HG03039 (cell line): ENCODE data around the gene GRK5.
A peak's percentile ranks its signal among the peaks of the same experiment; 100 is the strongest.

ENCODE experiments used
- ATAC-seq: cut with Tn5 transposase; IDR thresholded peaks from one replicate; pipeline ENCODE4 v1.9.1; 2021; ENCODE audit warnings: mild to moderate bottlenecking, moderate library complexity; ENCODE audit not compliant: unreplicated experiment

The GRK5 gene

DNA sequence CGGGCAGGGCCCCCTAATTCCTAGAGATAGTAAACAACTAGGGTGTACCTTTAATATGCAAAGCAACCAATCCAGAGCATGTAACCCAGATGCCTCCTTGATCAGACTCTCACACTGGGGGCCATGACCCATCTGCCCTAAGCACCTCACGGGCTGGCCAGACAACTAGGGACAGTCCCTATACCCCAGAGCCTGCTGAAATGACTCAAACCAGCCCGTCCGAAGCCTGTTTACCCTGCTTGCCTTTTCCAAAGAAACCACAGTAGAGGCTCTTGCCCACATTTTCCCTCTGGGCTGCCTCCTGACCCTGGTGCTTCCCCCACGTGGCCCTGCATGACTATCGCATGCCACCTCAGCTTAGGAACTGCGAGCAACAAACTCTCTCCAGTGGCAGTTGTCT lies 288.9 kb downstream of the GRK5 start:
- peak; percentile 83 for ATAC-seq

DNA sequence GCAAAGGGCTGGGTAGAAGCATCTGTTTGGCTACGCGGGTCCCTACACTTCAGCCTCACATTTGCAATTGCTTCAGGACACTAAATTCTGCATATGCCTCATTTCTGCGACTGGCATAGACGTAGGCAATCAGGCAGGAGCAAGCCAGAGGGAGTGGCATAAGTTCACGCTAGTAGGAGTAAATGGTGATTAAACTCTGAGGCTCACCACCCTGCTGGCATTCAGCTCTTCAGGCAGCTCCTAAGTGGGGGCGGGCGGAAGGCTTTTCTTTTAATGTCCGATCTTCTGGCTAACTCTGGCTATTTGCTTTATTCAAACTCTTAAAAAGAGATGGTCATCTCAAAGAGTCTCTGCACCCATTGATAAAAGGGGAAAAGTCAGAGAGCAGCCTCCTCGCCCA lies 289.9 kb downstream of the GRK5 start:
- ATAC-seq: no peak

DNA sequence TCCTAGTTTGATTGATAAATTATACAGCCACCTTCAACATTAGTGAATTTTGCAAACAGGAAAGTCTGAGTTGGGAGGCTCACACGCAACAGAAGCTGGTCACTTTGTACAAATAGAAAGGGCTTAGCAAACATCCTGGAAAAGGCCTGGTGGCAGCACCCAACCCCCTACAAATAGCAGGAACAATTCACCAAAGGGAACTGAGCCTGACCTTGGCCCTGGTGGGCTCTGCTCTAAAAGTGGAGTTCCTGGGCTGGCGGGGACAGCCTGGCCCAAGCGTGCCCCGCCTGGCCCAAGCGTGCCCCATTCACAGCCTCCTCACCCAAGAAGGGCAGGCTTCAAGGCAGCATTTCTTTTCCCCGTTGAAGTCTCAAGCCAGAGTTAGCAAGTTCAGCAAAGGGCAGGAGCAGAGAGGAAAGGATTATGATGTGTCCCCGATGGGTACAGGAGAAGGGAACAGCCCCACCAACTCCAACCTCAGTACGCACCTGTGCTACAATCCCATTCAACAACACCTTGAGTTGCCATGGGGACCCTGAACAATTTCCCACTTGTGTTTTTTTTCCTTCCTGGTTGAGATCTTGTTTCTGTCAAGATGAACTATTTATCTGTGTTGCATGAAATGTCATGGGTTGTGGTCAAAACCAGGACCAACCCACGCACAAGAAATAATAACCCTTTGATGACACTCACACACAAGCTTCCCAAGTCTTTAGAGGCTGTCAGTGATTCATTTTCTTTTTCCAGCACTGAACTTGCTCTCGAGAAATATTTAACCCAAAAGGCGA lies 291.7 kb downstream of the GRK5 start:
- ATAC-seq: no peak

DNA sequence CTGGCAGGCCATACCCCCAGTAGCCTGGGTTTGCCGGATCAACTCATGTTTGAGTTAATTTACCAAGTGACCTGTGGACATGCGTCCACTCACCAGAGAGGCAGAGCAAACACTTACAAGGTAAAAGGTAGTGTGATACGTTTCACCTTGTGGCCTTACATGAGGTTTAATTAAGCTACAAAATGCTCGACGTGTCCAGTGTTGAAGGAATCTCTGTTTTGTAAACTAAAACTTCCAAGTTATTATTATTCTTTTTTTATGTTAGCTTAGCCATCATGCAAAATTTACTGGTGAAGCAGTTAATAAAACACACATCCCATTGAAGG lies 292.3 kb downstream of the GRK5 start:
- no peak for ATAC-seq

DNA sequence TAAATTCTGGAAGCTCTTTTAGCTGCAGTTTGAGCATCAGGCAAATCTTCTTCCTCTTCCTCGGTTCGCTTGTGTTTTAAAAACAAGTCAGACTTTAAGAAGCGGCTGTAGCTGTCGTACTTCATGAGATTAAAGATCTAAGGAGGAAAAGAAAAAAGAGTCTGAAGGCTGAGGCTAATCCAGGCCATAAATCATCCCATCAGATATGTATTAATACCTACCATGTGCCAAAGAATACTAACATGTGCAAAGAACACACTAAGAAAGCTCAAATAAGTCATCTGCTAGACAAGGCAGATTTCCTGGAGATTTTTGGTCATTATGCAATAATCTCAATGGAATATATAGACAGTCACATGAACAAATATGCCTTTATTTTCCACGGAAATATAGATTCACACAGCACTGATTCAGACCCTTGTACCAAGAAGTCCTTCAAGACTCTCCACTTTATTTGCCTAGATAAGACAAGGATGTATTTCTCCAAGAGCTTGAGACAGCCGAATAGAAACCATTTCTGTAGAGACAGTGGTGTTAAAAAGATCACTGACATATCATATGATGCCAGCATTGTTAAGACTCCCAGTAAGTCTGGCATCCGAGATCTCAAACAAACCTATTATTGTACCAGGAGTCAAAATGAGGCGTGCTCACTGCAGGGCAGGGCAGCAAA lies 292.9 kb downstream of the GRK5 start:
- no peak for ATAC-seq

DNA sequence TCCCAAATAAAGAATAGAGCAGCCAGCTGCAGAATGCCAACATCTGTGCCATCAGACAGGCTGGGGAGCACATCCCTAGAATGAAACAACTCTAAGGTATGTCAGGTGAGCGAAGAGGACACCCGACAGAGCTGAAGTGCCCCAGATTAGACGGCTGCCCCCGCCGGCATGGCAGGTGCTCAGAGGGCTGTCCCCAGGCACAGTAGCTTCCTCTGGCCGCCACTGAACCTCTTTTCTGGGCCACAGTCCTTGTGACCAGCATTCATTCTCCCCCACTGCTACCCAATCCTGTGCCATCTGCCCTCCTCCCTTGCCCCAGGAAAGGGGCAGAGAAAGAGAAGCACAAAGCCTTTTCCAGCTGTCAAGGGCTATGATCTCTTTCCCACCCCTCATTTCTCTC lies 293.4 kb downstream of the GRK5 start:
- no peak for ATAC-seq

DNA sequence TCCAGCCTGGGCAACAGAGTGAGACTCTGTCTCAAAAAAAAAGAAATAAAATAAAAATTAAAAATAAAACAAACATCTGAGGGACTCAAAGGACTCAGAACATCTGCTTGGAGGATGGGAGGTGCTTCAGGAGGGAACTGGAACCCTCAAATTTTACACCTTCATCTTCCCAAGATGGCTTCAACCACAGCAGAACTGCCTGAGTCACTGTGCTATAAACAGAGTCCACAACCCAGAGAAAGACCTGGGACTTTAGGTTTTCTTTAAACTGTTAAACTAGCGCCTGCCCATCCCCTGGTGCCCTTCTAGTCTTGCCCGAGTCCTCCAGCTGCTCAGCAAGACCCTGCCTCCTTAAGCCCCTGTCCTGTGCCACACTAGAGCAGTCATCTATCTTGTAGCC lies 294.3 kb downstream of the GRK5 start:
- no peak for ATAC-seq

DNA sequence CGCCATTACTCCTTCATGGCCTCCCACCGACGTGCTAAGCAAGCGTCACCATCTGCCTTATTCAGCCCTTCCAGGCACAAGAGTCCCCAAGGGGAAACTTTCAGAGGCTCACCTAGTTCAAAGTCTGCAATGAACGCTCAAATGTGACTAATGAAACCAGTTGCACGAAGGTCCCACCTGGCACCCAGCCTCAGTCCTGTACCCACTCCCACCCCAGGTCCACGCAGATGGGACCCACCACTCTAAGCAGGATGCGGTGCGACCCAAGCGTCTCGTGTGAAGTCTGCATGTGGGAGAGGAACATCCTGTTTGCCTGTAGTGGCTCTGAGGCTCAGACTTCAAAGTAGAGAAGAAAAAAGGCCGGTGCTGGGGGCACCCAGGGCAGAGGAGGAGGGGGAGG lies 294.8 kb downstream of the GRK5 start:
- no peak for ATAC-seq

DNA sequence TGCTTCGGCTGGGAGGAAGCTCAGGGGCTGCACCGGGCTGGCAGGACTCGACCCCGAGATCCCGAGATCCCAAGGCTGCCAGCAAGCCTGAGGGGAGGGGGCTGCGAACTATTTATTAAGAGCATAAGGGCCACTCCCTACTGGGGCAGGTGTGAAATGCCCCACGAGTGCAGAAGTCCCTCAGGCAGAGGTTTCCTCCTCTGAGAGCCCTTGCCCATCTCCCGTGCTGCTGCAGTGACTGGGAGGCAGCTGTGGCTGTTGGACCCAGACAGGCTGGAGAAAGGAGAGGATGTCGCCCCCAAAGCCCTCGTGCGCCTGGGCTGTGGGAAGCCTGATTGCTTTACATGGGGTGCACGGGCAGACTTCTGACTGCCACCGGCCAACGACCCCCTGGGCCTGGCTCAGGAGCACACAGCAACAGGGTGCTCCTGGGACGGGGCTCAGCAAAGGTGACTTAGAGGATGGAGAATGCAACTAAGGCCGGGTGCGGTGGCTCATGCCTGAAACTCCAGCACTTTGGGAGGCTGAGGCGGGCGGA lies 295.3 kb downstream of the GRK5 start:
- ATAC-seq: no peak

DNA sequence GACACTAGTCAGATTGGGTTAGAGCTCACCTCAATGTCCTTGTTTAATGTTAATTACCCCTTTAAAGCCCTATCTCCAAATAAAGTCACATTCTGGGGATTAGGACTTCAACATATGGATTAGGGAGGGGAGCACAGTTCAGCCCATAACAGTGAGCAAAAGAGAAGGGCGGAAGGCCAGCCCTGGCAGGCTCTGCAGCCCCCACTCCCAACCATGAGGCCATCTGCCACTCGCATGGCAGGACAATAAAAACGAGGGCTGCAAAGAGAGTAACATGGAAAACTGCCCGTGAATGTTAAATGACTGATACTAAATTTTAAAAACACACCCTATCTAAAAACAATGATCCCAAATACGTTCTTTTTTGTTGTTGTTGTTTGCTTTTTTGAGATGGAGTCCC lies 296.4 kb downstream of the GRK5 start:
- no peak for ATAC-seq

DNA sequence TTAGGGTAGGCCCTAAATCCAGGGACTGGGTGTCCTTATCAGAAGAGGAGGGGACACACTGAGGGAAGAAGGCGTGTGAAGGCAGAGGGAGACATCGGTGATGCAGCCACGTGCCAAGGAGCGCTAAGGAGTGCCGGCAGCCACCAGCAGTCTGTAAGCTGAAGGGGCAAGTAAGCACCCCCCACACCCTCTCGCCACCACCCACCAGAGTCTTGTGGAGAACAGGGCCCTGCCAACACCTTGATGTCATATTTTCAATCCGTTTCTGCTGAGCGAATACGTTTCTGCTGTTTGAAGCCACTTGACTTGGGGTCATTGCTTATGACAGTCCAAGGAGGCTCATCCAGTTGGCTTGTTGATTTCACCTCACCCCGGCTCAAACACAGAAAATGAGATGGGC lies 297.3 kb downstream of the GRK5 start:
- ATAC-seq: no peak

DNA sequence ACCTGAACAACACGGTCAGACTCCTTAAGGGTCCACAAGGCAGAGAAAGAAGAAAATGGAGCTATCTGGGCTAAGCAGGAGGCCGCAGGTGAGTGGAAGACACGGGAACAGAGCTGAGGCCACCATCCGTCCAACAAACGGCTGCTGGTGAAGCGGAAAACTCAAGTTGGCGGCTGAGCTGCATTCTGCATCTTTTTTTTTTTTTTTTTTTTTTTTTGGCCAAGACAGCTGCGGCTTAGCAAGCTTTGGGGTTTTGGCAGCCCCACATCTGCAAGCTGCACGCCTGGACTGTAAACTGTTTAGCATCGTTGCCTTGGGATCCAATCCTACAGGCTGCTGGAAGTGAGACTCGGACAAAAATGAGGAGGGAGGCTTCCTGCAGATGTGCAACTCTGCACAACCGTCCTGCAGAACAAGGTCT lies 297.8 kb downstream of the GRK5 start:
- ATAC-seq: no peak
